ENCODE results near the gene RNF150.

GRCh38 chr4:140839888-140840790, 293.1 kb downstream of the RNF150 start:
- TF ChIP-seq GATA2 (IDR thresholded peaks at IDR 0.05; ENCODE audit: low read depth, low read length) (no peak), GATA3 (IDR thresholded peaks at IDR 0.05; ENCODE audit: low read depth, low read length) (no peak)

All from SH-SY5Y (cell line).